Bronchial epithelial cell (primary cell): ENCODE measurements around the gene MRPS5. TPM values are rescaled to one million over a fixed set of nuclear protein-coding genes. Genes with fewer than 3 reads are reported as not detected.
A peak's percentile ranks its signal among the peaks of the same experiment; 100 is the strongest.

Experiments used
- DNase-seq: peaks from one replicate; pipeline ENCODE4 v3.0.0-alpha.2; 2010; ENCODE audit warnings: low read depth
- FAIRE-seq: peaks from 2 replicates; lab custom pipeline; 2011; peaks lifted over from hg19 to GRCh38; lab: Jason Lieb, UNC
- H3K27me3 ChIP-seq: 2 replicates; pipeline ENCODE4 v1.5.1; 2011; ENCODE audit warnings: low read length; ENCODE audit not compliant: control insufficient read depth, insufficient read depth
- H3K36me3 ChIP-seq: 2 replicates; pipeline ENCODE4 v1.5.1; 2011; ENCODE audit warnings: low read length; ENCODE audit not compliant: control insufficient read depth, insufficient read depth
- H3K4me3 ChIP-seq: 2 replicates; pipeline ENCODE4 v1.5.1; 2011; ENCODE audit warnings: mild to moderate bottlenecking, low read depth, low read length, control low read depth
- total RNA-seq: library from RNA; depleted of rRNA; stranded (reverse); fragments of >200 nt; gene quantifications from 2 replicates; pipeline ENCODE4 v1.2.1, GENCODE V29; 2014
- TF ChIP-seq, protein P1 (sequence below): IDR thresholded peaks from 2 replicates; pipeline ENCODE4 v1.5.1; 2011; ENCODE audit warnings: mild to moderate bottlenecking, moderate library complexity, low read length, control low read depth, inconsistent platforms; ENCODE audit not compliant: insufficient read depth, severe bottlenecking

MRPS5 gene
- total RNA-seq, 1 donor from 2014 or later: 59.8 TPM

GRCh38 chr2:95037384-95037839, 84.2 kb downstream of the MRPS5 start:
- FAIRE-seq (peak; percentile 68), DNase-seq (no peak)
- TF ChIP-seq, protein P1, sequence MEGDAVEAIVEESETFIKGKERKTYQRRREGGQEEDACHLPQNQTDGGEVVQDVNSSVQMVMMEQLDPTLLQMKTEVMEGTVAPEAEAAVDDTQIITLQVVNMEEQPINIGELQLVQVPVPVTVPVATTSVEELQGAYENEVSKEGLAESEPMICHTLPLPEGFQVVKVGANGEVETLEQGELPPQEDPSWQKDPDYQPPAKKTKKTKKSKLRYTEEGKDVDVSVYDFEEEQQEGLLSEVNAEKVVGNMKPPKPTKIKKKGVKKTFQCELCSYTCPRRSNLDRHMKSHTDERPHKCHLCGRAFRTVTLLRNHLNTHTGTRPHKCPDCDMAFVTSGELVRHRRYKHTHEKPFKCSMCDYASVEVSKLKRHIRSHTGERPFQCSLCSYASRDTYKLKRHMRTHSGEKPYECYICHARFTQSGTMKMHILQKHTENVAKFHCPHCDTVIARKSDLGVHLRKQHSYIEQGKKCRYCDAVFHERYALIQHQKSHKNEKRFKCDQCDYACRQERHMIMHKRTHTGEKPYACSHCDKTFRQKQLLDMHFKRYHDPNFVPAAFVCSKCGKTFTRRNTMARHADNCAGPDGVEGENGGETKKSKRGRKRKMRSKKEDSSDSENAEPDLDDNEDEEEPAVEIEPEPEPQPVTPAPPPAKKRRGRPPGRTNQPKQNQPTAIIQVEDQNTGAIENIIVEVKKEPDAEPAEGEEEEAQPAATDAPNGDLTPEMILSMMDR: no peak
- Histone ChIP-seq H3K36me3 (no peaks in the 10 kb centered on the region), H3K27me3 (no peaks in the 10 kb centered on the region), H3K4me3 (no peak overlapping the region)

DNA sequence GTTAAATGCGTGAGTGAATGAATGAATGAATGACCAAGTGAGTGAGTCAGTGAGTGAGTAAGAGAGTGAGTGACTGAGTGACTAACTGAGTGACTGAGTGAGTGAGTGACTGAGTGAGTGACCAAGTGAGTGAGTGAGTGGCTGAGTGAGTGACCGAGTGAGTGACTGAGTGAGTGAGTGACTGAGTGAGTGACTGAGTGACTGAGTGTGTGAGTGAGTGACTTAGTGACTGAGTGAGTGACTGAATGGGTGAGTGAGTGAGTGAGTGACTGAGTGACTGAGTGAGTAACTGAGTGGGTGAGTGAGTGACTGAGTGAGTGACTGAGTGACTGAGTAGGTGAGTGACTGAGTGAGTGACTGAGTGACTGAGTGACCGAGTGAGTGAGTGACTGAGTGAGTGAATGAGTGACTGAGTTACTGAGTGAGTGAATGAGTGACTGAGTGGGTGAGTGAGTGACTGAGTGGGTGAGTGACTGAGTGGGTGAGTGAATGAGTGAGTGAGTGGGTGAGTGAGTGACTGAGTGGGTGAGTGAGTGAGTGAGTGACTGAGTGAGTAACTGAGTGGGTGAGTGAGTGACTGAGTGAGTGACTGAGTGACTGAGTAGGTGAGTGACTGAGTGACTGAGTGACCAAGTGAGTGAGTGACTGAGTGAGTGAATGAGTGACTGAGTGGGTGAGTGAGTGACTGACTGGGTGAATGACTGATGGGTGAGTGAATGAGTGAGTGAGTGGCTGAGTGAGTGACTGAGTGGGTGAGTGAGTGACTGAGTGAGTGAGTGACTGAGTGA, 84.8 kb downstream of the MRPS5 start:
- Histone ChIP-seq H3K27me3 (no peaks in the 10 kb centered on the region), H3K4me3 (no peak overlapping the region), H3K36me3 (no peaks in the 10 kb centered on the region)
- DNase-seq: no peak
- FAIRE-seq: peak; percentile 88
- TF ChIP-seq, protein P1: no peak

Other genes with a start within 250 kb of the MRPS5 start
- 1.1 and 11.0 TPM in 2 replicates for gene MAL, start 96.1 kb downstream of the MRPS5 start, total RNA-seq
- gene ZNF514, start 38.0 kb upstream of the MRPS5 start, total RNA-seq: 12.5 and 13.2 TPM in 2 replicates
- gene ZNF2, start 44.0 kb upstream of the MRPS5 start, total RNA-seq: 7.4 and 8.8 TPM in 2 replicates
- gene ZNF892, start 85.7 kb upstream of the MRPS5 start, total RNA-seq: 5.8 and 5.9 TPM in 2 replicates
- gene PROM2, start 152.6 kb upstream of the MRPS5 start, total RNA-seq: 10.8 and 41.6 TPM in 2 replicates
- gene KCNIP3, start 175.5 kb upstream of the MRPS5 start, total RNA-seq: under 0.01 and 0.51 TPM in 2 replicates